GM21825 (cell line): ENCODE results near the gene TOGARAM1.

ENCODE experiments used
- ATAC-seq: cut with Tn5 transposase; IDR thresholded peaks from one replicate; pipeline ENCODE4 v1.9.1; 2021; ENCODE audit warnings: mild to moderate bottlenecking, moderate library complexity; ENCODE audit not compliant: unreplicated experiment

The TOGARAM1 gene, protein sequence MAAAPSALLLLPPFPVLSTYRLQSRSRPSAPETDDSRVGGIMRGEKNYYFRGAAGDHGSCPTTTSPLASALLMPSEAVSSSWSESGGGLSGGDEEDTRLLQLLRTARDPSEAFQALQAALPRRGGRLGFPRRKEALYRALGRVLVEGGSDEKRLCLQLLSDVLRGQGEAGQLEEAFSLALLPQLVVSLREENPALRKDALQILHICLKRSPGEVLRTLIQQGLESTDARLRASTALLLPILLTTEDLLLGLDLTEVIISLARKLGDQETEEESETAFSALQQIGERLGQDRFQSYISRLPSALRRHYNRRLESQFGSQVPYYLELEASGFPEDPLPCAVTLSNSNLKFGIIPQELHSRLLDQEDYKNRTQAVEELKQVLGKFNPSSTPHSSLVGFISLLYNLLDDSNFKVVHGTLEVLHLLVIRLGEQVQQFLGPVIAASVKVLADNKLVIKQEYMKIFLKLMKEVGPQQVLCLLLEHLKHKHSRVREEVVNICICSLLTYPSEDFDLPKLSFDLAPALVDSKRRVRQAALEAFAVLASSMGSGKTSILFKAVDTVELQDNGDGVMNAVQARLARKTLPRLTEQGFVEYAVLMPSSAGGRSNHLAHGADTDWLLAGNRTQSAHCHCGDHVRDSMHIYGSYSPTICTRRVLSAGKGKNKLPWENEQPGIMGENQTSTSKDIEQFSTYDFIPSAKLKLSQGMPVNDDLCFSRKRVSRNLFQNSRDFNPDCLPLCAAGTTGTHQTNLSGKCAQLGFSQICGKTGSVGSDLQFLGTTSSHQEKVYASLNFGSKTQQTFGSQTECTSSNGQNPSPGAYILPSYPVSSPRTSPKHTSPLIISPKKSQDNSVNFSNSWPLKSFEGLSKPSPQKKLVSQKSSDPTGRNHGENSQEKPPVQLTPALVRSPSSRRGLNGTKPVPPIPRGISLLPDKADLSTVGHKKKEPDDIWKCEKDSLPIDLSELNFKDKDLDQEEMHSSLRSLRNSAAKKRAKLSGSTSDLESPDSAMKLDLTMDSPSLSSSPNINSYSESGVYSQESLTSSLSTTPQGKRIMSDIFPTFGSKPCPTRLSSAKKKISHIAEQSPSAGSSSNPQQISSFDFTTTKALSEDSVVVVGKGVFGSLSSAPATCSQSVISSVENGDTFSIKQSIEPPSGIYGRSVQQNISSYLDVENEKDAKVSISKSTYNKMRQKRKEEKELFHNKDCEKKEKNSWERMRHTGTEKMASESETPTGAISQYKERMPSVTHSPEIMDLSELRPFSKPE (N-terminal part only)

DNA sequence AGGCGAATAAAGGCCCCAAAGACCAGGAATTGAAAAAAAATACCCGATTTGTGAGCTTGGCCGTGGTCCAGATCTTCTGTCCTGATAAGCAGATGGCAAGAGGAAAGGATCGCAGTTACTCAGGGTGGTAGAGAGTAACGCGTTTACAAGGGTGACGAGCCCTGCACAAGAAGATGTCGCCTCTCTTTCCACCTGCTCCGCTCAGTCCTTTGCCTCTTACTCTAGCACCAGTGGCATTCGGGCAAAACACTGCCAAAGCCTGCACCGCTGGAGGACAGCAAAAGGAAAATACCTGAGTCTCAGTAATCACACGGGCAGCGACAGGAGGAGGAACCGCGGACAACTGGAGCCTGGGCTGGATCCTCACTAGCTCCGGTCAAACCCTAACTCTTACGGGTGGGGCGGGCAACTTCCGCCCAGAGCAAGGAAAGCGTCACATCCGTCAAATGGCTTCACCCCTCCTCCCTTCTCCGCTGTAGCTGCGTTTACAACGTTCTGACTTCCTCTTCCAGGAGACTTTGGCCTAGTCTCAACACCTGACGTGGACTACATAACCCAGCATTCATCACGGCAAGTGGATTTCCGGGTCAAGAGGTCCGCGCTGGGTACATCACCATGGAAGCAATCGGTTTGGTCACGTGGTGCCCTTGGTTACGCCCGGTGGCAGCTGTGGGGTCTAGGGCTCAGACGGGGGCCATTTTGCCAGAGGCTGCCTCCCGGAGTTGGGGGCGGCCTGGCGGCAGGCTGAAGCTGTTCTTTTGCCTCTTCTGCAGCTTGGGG is at the start of gene TOGARAM1, which contains the start of gene KLHL28:
Gene TOGARAM1 (plus strand): TSS at position 637 of the 780 bp plus-strand sequence. CDS start 232 bp downstream, outside the sequence.
Gene KLHL28 (minus strand): TSS at position 394 of the 780 bp plus-strand sequence. CDS start 16,019 bp downstream, outside the sequence.
- ATAC-seq: peak; percentile 92

- ATAC-seq: no peak
Observed at GRCh38 chr14:44914849-44915248, 47.1 kb upstream of the TOGARAM1 start.

DNA sequence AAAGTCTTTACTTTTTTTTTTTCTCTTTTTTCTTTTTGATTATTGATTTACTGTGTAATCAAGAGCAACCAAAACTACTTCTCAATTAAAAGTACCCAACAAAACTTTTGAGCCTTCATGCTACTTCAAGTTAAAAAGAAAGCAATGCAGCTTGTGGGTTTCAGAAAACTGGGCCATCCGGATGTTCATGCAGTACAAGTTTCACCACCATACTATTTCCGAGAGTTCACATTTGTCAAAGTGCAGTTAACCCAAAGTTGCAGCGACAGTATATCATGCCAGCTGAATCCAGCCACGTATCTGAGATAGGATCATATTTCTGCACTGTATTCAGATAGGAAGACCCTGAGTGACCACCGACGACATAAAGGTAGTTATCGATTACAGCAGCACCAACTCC is 33.2 kb upstream of the TOGARAM1 start:
- no peak for ATAC-seq

- ATAC-seq: no peak
Observed at GRCh38 chr14:44935155-44935554, 26.8 kb upstream of the TOGARAM1 start.

DNA sequence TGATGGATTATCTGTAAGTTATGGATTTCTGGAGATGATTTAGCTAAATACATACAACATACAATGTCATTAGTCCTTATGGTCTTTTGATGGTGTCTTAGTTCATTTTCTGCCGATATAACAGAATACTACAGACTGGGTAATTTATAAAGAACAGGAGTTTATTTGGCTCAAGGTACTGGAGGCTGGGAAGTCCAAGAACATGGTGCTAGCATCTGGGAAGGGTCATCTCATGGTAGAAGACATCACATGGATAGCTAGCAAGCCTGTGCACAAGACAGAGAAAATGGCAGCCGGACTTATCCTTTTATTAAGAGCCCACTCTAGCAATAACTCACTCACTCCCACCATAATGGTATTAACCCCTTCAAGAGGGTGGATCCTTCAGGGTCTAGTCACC is 24.4 kb upstream of the TOGARAM1 start:
- no peak for ATAC-seq

GRCh38 chr14:44940211-44940610 is 21.8 kb upstream of the TOGARAM1 start:
- ATAC-seq: no peak

- no peak for ATAC-seq
Observed at GRCh38 chr14:44940944-44941343, 21.0 kb upstream of the TOGARAM1 start.

DNA sequence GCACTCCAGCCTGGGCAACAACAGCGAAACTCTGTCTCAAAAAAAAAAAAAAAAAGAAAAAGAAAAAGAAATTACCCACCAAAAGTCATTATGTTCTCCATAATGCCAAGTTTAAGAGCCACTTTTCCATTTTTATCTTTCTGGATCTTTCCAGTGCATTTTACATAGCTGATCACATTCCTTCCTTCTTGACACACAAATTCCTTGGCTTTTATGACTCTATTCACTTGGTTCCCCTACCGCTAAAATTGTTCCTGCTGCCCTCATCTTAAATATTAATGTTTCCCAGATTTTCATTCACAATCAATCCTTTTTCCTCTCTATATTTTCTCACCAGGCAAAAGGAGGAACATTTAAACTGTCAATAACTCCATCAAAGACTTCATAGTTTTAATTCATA is 20.4 kb upstream of the TOGARAM1 start:
- ATAC-seq: no peak

GRCh38 chr14:44942436-44942835 is 19.6 kb upstream of the TOGARAM1 start:
- ATAC-seq: no peak

DNA sequence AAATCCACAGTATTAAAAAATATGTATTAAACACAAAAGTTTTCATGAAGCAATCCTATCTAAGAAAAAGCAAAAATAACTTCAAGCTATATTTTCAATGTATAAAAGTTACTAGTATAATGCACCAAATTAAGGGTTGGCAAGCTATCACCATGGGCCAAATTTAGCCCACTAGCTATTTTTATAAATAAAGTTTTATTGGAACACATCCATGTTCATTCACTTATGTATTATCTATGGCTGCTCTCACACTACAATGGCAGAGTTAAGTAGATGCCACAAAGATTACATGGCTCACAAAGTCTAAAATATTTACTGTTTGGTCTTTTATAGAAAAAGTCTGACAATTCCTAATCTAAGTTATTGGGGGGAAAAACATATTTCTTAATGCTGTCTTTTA is 17.9 kb upstream of the TOGARAM1 start:
- ATAC-seq: no peak

DNA sequence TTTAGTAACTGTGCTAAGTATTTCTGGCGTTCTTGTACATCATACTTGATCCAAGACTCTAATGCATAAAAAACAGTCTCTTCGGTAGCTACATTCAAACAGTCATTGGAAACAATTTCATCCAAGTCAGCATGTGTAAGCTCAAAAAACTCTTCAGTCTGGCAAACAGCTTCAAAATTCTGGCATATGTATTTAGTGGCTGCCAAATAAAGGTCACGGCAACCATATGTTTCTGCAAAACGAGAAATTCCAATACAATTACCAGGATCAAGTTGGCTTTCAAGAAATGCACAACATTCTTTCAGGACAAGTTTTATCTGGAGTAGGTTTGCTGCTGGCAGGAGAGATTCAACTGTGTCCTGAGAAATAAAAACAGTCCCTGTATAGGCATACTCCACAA is 16.7 kb upstream of the TOGARAM1 start:
- ATAC-seq: no peak

DNA sequence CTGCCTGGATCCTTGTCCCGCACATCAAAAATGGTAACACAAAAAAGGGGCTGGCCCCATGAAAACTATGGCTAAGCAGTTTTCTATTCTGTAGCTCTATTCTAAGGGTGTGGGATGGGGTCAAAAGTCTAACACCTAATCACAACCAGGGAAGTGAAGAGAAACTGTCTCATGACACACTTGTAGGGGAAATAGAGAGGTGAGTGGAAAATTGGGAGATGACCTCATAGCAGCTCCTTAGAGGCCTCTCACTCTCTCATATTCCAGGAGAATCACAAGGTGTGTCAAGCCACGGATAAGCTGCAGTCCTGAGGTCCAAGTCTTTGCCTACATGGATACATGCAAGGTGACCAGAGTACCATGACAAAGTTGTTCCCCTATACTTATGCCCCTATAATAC is 10.9 kb upstream of the TOGARAM1 start:
- no peak for ATAC-seq

GRCh38 chr14:44952391-44953110 is 9.4 kb upstream of the TOGARAM1 start:
- ATAC-seq: no peak

- ATAC-seq: no peak
Observed at GRCh38 chr14:44954750-44955149, 7.2 kb upstream of the TOGARAM1 start.

DNA sequence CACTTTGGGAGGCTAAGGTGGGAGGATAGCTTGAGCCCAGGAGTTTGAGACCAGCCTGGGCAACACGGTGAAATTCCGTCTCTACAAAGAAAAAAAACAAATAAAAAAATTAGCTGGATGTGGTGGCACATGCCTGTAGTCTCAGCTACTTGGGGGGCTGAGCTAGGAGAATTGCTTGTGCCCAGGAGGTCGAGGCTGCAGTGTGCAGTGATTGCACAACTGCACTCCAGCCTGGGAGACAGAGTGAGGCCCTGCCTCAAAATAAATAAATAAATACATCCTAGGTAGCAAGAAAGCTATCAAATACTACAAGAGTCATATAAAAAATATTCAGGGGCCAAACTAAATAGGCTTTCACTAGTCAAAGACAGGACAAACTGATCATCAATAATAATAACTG is 6.5 kb upstream of the TOGARAM1 start:
- ATAC-seq: no peak

DNA sequence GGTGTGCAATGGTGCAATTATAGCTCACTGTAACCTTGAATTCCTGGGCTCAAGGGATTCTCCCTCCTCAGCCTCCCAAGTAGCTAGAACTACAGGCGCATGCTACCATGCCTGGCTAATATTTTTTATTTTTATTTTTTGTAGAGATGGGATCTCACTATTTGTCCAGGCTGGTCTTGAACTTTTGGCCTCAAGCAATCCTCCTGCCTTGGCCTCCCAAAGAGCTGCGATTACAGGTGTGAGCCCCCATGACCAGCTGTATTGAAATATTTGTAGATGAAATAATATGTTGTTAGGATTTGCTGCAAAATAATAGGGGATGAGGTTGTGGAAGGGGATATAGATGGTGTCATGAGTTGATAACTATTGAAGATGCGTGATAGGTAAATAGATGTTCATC is 5.1 kb upstream of the TOGARAM1 start:
- no peak for ATAC-seq

DNA sequence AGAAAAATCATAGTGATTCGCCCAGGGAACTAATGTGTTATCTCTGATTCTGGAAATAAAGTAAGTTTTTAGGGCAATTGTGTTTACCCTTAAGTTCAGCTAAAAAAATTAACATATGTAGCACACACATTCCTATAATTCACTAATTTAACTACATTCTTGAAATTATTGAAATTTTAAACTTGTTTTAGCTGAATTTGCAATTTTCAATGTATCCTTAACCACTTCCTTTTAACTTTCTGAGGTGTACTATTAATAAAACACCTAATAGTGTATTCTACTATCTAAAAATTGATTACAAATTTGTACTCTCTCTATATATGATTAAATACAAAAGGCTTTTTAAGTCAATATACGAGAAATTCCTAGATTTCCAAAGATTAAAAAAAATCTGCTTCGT is 2.5 kb upstream of the TOGARAM1 start:
- ATAC-seq: no peak

- ATAC-seq: no peak
Observed at GRCh38 chr14:44960146-44960545, 1.8 kb upstream of the TOGARAM1 start.

GRCh38 chr14:44960646-44961045 is 1.3 kb upstream of the TOGARAM1 start:
- no peak for ATAC-seq

- peak; percentile 25 for ATAC-seq
Observed at GRCh38 chr14:44961151-44961553, 838 bp upstream of the TOGARAM1 start.
